Measurements from ENCODE around the gene ITGB5. TPM values are rescaled to one million over a fixed set of nuclear protein-coding genes. Genes with fewer than 3 reads are reported as not detected.

ITGB5 gene
- total RNA-seq, 1 donor from 2014 or later: 57.7 TPM

DNA sequence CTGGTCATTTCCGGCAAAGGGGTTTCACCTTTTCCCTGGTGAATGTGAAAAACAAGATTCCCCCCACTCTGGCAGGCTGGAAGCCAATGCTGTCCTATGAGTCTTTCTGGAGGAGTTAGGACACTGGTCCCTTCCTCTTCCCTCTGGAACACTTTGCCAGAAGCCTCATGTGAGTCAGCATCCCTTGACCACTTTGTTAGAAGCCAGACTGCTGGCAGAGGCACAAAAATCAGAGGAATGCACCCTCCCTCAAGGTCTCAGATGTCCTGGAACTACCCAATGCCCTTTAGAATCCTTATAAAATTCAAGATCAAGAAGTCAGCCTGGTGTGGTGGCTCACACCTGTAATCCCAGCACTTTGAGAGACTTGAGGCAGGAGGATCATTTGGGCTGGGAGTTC, 26.6 kb downstream of the ITGB5 start:
- peak; percentile 61 for DNase-seq (ENCODE audit: low spot score)

DNA sequence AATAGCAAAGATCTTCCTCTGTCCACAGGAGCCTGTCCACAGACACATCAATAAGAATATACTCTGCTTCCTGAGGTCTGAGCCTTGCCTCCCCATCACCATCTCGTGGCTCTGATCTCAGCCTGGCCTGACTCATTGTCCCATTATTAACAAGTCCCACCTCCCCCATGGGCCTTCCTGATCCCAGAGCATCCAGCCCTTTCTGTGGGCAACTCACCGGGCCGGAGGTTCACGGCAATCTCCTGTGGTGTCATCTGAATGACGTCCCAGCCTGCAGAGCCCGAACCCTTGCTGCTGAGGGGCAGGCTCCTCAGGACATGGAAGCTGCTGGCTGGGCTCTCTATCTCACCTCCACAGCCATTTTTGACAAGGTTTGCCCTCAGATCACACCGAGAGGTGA, 28.1 kb downstream of the ITGB5 start:
- DNase-seq (ENCODE audit: low spot score): no peak

DNA sequence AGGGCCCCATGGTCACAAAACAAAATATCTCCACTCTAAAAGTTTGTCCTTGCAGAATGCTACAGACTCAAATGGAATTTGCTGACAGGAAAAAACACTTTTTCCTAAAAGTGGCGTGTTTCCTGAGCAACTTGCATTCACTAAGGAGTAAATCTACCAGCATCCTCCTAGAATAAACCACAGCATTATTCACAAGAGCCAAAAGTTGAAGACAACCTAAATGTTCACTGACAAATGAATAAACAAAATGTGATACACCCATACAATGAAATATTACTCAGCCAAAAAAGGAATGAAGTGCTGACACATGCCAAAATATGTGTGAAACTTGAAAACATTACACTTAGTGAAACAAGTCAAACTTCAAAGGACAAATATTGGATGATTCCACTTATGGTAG, 28.9 kb downstream of the ITGB5 start:
- DNase-seq (ENCODE audit: low spot score): no peak

DNA sequence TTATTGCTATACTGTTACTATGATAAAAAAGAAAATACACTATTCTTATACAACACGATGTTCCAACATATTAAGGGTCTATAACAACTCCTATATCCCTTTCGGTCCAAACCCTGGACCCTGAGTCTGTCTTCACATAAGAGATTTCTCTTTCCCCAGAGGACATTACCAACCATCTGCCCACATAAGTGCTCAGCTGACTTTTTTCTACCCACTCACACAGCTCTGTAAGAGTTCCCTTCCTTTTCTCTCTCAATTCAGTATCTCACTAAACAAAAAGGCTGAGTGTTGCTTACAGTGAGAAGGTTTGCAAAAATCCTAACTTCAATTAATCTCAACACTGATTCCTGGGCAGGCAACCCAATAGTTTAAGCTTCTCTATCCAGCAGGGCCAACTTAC, 30.5 kb downstream of the ITGB5 start:
- DNase-seq (ENCODE audit: low spot score): no peak

DNA sequence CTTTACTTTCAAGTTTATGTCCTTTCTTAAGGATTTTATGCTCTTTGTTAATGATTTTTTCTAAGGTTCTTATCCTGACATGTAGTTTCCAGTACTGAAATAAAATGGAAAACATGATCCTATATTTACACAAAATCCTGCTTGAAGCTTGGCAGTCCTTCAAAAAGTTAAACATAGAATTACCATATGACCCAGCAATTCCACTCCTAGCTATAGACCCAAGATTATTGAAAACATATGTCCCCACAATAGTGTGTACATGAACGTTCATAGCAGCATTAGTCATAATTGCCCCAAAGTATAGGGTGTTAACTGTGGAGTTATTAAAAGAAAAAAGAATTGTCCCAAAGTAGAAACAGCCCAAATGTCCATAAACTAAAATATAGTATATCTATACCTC, 33.2 kb downstream of the ITGB5 start:
- DNase-seq (ENCODE audit: low spot score): no peak

DNA sequence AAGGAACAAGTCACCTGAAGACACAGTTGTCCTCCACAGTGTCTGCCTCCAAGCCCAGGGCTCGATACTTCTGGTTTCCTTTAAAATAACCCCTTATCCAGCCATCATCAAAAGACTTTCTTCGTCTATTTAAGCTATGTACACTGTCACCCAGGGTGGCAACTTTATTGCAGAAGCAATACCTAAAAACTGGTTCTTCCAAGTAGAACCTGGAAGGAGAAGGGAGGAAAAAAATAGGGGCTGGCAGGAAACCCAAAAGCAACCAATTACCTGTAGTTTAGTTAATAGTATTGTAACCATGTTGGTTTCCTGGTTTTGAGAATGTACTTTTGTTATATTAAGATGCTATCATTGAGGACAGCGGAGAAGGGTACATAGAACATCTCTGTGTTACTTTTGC, 33.7 kb downstream of the ITGB5 start:
- DNase-seq (ENCODE audit: low spot score): no peak

DNA sequence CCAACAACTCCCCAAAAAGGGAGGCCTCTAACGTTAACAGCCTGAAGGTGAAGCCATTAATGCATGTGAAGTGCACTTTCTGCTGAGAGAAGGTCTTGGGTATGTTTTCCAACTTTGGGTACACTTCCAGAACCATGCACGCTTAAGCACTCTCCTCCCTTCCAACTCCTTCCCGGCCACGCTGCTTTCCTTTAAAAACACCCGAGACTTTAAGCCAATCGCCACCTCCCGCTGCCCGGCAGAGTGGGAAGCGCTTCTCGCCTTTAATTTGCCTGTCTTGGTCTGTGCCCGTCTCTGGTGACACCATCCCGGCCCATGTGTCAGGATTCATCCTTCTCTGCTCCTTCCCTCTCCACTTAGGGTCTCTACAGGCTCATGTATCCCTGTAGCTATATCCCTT, 35.3 kb downstream of the ITGB5 start:
- no peak for DNase-seq (ENCODE audit: low spot score)

DNA sequence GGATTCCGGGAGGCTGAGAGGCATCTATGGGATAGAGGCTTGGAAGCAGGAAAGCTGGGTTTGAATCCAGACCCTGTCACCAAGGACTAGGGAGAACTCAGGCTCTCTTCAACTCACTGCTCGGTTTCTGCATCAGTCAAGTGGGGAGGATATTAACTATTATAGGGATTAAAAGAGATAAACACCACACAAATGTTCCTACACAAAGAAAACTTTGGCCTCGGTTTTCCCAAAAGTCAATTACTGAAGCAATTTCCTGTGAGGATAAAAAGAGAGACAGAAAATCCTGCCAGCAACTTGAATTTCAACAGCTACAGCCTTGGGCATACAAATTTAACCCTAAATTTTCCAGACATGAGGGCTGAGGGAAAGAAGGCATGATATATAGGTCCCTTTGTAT, 36.0 kb downstream of the ITGB5 start:
- no peak for DNase-seq (ENCODE audit: low spot score)

DNA sequence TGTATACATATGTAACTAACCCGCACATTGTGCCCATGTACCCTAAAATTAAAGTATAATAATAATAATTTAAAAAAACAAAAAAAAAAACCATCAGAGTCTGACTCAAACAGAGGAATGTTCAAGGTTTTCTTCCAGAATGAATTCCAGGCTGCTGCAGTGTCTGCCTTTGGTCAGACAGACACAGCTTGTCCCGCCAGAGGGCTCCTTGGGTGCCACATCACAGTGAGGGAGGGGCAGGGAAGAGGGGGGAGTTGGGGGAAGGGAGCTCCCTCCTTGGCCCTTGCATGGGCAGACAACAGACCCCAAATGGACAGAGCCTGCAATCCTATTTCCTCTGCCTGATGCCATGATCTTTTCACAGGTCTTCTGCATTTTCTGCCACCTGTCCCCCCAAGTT, 36.5 kb downstream of the ITGB5 start:
- no peak for DNase-seq (ENCODE audit: low spot score)

DNA sequence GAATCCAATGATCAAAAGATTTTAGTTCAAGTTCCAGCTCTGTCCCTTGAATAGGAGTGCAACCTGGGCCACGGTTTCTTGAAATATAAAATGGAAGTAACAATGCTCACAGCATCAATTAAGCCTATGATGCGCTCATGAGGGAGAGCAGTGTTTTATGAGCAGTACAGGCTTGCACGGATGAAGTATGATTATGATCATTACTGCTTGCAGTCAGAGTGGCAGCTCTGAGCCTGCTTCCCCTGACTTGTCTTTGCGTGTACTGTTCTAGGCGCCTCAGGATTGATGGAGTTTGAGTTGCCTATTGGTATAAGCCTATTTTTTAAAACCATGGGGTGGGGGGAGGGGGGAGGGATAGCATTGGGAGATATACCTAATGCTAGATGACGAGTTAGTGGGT, 37.0 kb downstream of the ITGB5 start:
- no peak for DNase-seq (ENCODE audit: low spot score)

DNA sequence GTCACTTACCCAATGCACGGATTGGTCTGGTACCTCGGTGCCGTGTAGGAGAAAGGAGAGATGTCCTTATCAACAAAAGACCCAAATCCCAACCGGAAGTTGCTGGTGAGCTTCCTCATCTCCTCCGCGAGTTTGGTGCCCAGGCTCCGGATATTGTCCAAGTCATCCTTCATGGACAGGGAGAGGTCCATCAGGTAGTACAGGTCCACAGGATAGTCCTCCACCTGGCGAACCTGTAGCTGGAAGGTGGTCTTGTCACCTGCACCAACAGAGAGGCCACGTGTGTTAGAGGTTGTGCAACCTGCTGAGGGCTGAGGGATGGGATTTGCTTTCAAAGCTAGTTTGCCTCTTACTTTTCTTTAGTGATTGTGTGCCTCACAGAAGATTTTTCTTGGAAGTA, 38.9 kb downstream of the ITGB5 start:
- DNase-seq (ENCODE audit: low spot score): no peak

DNA sequence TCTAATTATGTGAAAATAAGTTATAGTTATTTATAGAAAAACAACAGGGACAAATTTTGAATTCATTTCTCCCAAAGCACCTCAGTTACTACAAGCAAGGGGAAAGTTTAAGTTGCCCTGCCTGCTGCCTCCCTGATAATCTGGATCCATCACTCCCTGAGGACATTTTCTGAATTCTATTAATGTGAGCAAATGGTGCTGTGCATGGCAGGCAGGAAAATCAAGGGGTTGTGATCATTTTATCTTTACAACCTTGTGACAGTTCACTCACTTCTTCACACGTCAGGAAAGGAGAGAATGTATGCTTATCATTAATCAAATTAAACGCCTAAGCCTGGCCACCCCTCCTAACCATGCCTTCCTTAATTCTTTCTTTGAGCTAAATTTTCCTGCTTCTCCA, 39.3 kb downstream of the ITGB5 start:
- DNase-seq (ENCODE audit: low spot score): no peak

DNA sequence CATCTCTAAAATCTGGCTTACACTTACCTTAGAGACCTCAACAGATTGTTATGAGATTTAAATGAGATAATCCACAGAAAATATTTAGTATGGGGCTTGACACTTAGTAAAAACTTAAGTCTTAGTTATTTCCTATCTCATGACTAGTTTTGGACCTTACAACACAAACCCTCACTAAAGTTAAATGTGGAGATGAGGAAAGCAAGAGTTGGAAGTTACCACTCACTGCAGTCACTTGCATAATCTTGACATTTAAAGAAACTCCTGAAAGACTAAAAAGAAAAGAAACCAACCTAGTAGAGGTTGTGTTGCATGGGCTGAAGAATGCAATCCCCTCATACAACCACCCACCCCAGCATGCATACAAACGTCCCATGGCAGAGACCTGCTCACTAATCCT, 40.1 kb downstream of the ITGB5 start:
- DNase-seq (ENCODE audit: low spot score): no peak

DNA sequence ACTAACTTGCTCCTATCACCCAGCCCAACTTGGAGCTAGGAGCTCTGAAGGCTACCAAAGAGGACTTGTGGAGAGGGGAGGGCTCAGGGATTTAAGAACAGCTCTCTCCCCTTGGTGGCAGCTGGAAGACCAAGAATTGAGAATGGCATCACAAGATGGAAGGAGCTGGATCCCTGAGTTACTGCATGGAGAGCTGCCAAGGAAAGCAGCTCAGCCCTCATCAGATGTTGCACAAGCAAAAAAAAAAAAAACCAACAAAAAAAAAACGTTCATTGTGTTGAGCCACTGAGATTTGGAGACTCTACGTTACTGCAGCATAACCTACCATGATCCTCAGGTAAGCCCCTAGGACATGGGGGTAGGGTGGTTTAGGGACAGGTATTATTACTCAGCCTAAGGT, 41.0 kb downstream of the ITGB5 start:
- DNase-seq (ENCODE audit: low spot score): no peak

DNA sequence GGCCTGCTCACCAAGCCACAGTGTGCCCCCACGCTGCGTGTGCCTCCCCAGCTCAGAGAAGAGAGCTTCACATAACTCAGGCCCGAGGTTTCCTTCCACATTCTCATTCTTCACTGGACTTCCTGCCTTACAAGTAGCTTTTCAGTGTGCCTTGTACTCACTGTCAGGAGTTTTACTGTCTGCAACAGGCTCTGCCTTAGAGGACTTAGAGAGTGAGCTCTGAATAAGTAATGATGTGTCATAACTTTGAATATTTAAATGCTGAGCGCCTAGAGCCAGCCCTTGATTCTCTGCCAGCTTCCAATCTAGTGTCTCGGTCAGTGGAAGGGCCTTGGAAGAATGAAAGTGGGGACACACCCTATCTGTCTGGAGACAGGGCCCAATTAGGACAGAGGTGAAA, 41.8 kb downstream of the ITGB5 start:
- peak; percentile 55 for DNase-seq (ENCODE audit: low spot score)

DNA sequence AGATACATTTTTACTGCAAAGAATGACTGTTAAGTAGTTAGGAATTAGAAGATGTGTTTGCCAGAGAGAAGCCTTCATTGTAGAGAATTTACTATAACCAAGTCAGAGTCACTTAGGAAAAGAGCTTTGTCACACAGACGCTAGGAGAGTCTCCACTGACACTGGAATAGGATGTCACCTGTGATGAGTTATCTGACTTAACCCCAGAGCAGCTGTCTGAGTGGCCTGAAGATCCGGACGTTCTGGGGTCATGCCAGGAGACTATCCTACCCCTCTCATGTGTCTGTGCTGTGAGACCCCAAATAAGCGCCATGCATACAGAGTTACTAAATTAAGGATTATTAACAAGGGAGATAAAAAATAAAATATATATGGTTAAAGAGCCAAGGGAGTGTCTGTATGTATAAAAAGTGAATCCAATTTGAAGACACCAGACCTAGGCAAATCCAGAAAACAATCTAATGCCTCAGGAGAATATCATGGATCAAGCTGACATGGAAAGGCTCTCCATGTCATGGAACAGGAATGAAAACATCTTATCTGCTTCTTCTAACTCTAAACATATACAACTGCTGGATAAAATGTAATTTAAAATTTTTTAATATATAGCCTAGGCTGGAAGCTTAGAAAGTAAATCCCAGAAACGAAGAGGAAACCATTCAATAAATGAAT, 43.5 kb downstream of the ITGB5 start:
- DNase-seq (ENCODE audit: low spot score): no peak

DNA sequence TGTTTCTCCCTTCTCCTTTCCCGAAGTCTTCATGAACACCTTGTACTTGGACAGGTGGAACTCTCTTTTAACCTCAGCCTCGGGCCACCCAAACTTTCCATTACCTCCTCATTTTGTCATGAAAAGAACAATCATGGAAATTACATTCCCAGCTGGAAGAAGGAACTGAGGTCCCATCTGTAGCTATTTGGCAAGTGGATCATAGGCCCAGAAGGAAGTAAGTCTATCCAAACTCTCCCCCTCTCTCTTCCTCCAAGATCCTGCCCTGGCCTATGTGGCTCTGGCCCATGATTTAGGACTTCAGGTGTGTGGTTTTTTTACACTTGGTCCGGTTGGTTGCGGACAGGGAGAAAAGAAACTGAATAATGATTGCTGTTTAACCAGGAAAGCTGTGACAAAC, 44.1 kb downstream of the ITGB5 start:
- no peak for DNase-seq (ENCODE audit: low spot score)

DNA sequence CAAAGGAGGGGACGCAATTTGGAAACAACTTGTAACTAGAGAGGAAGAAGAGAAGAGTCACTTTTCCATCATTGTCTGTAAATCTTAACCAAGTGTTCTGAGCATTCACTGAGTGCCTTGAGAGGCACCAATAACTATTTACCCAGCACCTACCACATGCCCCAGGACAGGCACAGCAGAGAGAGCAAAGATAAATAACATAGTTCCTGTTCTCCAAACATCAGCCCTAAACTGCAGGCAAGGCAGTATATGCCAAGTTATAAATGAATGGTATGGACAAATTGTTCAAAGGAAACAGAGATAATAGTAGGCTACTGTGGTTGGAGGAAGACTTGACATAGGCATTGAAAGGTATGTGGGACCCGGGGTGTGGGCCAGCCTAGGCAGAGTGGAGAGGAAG, 45.6 kb downstream of the ITGB5 start:
- no peak for DNase-seq (ENCODE audit: low spot score)

DNA sequence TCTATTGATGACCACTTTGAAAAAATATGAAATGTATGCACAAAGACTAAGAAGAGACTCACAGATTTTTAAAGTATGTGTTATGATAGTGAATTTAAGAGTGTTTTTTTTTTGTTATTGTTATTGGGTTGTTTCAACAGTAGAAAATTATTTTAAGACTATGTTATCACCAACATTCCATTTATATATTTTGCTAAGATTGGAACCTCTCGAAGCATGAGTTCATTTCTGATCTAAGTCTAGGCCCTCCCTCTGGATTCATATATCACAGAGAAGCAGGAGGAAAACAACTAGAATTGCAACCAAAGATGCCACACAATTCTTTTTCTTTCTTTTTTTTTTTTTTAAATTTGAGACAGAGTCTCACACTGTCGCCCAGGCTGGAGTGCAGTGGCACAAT, 46.8 kb downstream of the ITGB5 start:
- no peak for DNase-seq (ENCODE audit: low spot score)

DNA sequence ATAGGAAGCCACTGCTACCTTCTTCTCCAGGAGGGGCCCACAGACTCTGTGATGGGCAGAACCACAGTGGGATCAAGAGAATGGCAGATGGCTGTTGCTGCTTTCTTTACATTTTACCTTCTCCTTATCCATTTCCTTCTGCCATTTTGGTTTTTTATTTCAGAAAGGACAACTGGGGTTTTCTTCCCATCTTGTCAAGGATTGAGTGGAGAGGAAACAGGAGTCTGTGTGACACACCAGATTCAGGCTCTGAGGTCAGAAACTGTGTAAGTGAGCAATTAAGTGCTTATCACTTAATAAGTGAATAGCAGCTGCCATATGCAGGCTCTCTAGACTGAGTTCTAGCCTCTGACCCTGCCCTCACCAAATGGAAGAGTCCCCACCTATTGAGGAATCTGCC, 47.3 kb downstream of the ITGB5 start:
- DNase-seq (ENCODE audit: low spot score): no peak

DNA sequence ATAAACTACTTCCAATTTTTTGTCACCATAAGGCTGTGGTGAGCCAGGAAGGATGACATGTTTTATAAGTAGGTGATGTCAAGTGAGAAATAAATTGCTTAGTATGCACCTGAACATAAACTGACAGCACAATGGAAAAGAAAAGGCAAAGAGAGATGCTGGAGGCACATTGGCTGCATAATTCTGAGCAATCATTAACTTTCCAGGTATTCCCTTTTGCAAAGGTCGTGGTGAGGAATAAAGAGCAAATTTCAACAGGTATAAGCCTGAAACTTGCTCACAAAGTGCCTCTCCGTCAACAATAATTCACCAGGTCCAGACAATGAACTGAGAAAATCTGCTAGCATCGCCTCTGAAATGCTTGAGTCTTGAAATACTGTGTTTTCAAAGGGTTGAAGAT, 48.2 kb downstream of the ITGB5 start:
- DNase-seq (ENCODE audit: low spot score): no peak

DNA sequence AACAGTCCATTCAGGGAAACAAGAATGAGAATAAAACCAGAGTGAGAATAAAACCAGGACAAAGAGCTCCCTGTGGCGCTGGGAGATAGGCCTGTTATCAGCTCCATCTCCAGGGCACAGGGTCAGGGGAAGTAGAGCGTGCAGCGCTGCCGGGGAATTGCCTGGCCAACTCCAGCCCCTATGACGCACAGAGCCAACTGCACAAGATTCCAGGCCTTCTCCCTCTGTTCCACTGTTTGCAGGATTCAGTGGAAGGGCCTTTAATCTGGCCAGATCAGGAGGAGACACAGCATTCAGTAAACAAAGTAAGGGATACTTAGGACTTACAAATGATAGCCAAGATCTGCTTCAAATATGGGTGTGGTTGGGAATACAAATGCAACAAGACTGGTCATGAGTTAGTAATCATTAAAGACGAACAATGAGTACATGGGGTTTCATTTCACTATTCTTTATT, 49.4 kb downstream of the ITGB5 start:
- peak; percentile 69 for DNase-seq (ENCODE audit: low spot score)

DNA sequence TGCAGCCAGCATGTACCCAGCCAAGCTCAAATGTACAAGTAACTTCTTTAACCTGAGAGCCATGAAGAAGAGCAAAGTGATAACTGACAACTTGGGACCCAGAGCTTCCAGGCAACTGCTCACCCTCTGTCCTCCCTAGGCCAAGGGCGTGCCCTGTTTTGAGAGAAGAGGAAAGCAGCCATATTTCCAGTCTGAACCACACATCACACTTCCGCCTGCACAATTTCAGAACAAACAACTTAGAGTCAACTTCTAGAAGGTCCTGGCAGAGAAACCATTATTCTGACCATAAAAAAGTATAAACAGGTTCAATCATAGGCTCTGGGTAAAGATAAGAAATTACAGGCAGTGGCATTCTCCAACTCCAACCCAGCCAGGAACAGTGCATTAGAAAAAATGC, 50.1 kb downstream of the ITGB5 start:
- DNase-seq (ENCODE audit: low spot score): peak; percentile 41

DNA sequence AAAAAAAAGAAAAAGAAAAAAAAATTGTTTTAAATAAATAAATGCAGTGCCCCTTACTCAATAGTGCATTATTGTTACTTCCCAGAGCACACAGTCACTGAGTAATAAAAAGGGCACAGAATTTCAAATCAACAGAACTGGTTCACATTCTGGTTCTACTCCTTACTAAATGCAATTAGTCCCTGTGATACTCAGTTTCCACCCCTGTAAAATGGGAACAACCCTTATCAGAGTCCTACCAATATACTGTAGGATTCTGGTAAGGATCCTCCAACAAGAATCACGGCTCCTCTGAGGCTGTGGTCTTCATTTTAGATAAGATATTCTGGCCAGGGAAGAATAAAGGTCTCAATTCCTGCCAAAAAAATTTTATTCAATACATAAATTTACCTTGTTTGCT, 50.7 kb downstream of the ITGB5 start:
- no peak for DNase-seq (ENCODE audit: low spot score)

Data from ureter (tissue), 1 donor.